Stimulated activated CD4-positive, alpha-beta T cell treated with anti-CD3 and anti-CD28 coated beads, Interleukin-4, amount 100 ng/mL, for 1 hour (primary cell): Measurements from ENCODE around the gene CYTH2.
"Not testable (repeated sequence)": the region's sequence is repeated elsewhere in the genome, so short reads cannot be mapped to it uniquely, and the experiment has no call there.

Experiments
- DNase-seq: peaks from one replicate; pipeline ENCODE4 v3.0.0-alpha.2; 2020

CYTH2 gene

GRCh38 chr19:48478339-48479256 is 9.4 kb downstream of the CYTH2 start:
- no peak for DNase-seq

GRCh38 chr19:48479686-48480085 is 10.5 kb downstream of the CYTH2 start:
- DNase-seq, result no peak

GRCh38 chr19:48480183-48480557 is 11.0 kb downstream of the CYTH2 start:
- peak; percentile 54 for DNase-seq

GRCh38 chr19:48480558-48481500 is 11.7 kb downstream of the CYTH2 start:
- peak; percentile 59 for DNase-seq

GRCh38 chr19:48481846-48482639 is 12.9 kb downstream of the CYTH2 start:
- DNase-seq, result no peak

- no peak for DNase-seq
Observed at GRCh38 chr19:48483301-48483700, 14.1 kb downstream of the CYTH2 start.

GRCh38 chr19:48484247-48484893 is 15.2 kb downstream of the CYTH2 start:
- DNase-seq, result no peak

- DNase-seq, result no peak
Observed at GRCh38 chr19:48484931-48485612, 15.9 kb downstream of the CYTH2 start.

- not testable (repeated sequence) for DNase-seq
Observed at GRCh38 chr19:48486706-48487105, 17.5 kb downstream of the CYTH2 start.

- DNase-seq, result no peak
Observed at GRCh38 chr19:48487544-48487943, 18.4 kb downstream of the CYTH2 start.

- DNase-seq, result no peak
Observed at GRCh38 chr19:48487948-48488347, 18.8 kb downstream of the CYTH2 start.

GRCh38 chr19:48488478-48488877 is 19.3 kb downstream of the CYTH2 start:
- DNase-seq, result not testable (repeated sequence)

GRCh38 chr19:48489608-48490216 is 20.5 kb downstream of the CYTH2 start:
- peak; percentile 84 for DNase-seq

- DNase-seq, result peak; percentile 51
Observed at GRCh38 chr19:48490981-48491792, 22.0 kb downstream of the CYTH2 start.

GRCh38 chr19:48491793-48492123 is 22.6 kb downstream of the CYTH2 start:
- no peak for DNase-seq

- peak; percentile 80 for DNase-seq
Observed at GRCh38 chr19:48492925-48493717, 24.0 kb downstream of the CYTH2 start.

- DNase-seq, result no peak
Observed at GRCh38 chr19:48493718-48494401, 24.7 kb downstream of the CYTH2 start.

- no peak for DNase-seq
Observed at GRCh38 chr19:48495396-48495795, 26.2 kb downstream of the CYTH2 start.
